GM20000 (cell line): ENCODE data around the gene KRT33B.

Source experiments
- DNase-seq: peaks from one replicate; pipeline ENCODE4 v3.0.0; 2012; ENCODE audit warnings: low spot score
- CTCF ChIP-seq: IDR thresholded peaks from 2 replicates; pipeline ENCODE4 v1.5.1; 2012; ENCODE audit warnings: mild to moderate bottlenecking, control low read depth; ENCODE audit errors: extremely low read depth, missing control alignments

The KRT33B gene

GRCh38 chr17:41413982-41414381 lies 44.4 kb upstream of the KRT33B start:
- TF ChIP-seq CTCF, result no peak
- no peak for DNase-seq

- DNase-seq, result no peak
- no peak for TF ChIP-seq CTCF
Observed at GRCh38 chr17:41413353-41413957, 43.8 kb upstream of the KRT33B start.

- DNase-seq, result no peak
- no peak for TF ChIP-seq CTCF
Observed at GRCh38 chr17:41411072-41411840, 41.6 kb upstream of the KRT33B start.

DNA sequence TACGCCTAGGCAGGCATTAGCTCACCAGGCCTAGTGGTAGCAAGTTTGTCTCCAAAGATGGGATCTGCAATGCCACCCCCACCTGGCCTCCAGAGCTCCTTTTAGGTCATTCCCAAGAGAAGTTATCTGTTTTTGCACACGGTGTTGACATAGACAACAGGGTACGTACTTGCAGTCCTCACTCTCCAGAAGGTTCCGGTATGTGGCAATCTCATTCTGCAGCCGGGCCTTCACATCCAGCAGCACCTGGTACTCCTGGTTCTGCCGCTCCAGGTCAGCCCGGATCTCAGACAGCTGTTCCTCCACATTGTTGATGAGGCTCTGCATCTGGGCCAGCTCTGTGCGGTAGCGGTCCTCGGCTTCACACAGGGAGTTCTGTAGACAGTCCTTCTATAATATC lies 37.6 kb upstream of the KRT33B start:
- no peak for TF ChIP-seq CTCF
- no peak for DNase-seq

DNA sequence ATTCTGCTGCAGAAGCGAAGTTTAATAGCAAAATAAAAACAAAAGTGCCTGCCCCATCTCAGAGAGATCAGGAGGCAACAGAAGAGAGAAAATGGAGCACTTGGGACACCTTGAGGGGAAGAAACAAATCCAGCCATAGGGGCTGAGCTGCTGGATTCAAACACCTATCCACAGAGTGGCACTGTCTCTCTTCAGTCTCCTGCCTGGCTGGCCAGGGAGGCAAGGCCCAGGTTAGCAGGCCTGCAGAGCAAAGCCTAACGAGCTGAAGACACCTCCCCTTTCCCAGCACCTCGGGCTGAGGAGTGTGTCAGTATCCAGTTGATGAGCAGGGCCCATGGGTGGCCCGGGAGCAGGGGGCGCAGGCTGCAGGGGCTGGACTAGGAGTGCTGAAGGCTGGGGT lies 36.6 kb upstream of the KRT33B start:
- no peak for TF ChIP-seq CTCF
- no peak for DNase-seq

- no peak for TF ChIP-seq CTCF
- DNase-seq, result no peak
Observed at GRCh38 chr17:41404024-41404671, 34.5 kb upstream of the KRT33B start.

DNA sequence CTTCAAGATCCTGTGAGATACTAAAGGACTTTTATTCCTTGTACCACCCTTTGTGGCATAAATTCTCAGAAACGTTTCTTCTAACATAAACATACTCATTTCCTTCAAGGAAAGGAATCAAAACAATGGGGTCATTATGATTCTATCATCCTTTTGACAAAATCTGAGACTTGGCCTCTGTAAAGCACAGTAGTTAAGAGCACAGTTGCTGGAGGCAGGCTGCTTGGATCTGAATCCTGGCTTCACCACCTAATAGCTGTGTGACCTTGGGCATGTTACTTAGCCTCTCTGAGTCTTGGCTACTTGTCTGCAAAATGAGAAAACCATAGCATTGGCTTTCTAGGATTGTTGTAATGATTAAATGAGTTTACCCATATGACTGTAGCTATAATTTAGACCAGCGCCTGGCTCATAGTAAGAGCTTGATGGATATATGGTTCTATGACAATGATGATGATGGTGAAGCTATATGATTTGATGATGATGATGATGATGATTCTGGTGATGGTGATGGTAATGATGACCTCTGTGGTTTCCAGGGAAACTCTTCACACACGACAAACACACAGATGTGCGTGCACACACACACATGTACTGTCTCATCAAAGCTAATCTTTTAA lies 33.9 kb upstream of the KRT33B start:
- TF ChIP-seq CTCF, result no peak
- no peak for DNase-seq
